ENCODE measurements around the gene DNAJC22. TPM values are rescaled to one million over a fixed set of nuclear protein-coding genes. Genes with fewer than 3 reads are reported as not detected.

Gene DNAJC22
- total and polyA plus RNA-seq, 9 of the 15 experiments (the other 6 are each of a cell fraction or from before 2014, with no cell fraction given), result 0.10 to 1.2 (median 0.47) TPM

DNA sequence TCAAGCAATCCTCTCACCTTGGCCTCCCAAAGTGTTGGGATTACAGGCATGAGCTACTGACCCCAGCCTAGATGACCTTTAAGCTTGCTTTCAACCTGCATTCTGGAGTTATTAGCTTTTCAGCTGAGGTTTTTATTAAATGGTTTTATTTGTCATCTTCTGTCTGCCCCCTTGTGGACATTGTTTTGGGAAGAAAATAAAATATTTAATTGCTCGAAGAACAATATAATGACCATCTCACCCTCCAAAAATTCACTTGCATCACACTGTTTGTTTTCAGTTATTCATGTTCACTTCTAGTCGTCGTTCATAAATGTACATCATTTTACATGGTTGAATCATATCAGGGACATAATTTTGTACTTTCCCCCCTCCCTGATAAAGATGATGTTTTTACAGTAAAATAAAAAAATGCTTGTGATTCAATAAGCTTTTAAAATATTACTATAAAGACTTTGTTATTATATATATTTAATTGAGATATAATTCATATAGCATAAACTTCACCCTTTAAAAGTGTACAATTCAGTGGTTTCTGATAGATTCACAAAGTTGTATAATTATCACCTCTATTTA is 10.5 kb downstream of the DNAJC22 start:
- H3K4me3 ChIP-seq, result no peak overlapping the region
- H3K4me2 ChIP-seq (ENCODE audit: insufficient read depth, low read length), result no peak overlapping the region
- no peaks in the 10 kb centered on the region for H3K79me2 ChIP-seq (ENCODE audit: control insufficient read depth, insufficient read depth, low read length)
- H3K9me3 ChIP-seq (replicated peaks; ENCODE audit: control insufficient read depth, insufficient read depth, low read depth, low read length), result no peaks in the 10 kb centered on the region
- H3K36me3 ChIP-seq (ENCODE audit: control insufficient read depth, insufficient read depth, low read length), result no peaks in the 10 kb centered on the region
- no TSS peak for BruUV-seq (replicated peaks)
- no peak overlapping the region for H3K27ac ChIP-seq (ENCODE audit: extremely low read depth, low read depth, low read length)
- 0% methylated on average over 3 of the region's 3 CpGs for WGBS (ENCODE audit: insufficient coverage, low coverage, missing lambda C conversion rate)
- ATAC-seq, result no peak
- ChIA-PET CTCF (ENCODE audit: low intra/inter-chr PET ratio) (interaction anchor here (1.2 to 8.6 kb wide), 7 partner anchors 9 to 361 kb away, joined by 3 to 185 read pairs (median 11); no protein-coding TSS in a partner anchor), POLR2A (interaction anchor here (0.9 kb wide), 2 partner anchors 10 to 166 kb away, joined by 3 read pairs; partner anchors contain the start of gene SPATS2)
- peak overlapping the region; percentile 37 for H2AFZ ChIP-seq (ENCODE audit: low read depth, low read length)
- no peaks in the 10 kb centered on the region for H3K4me1 ChIP-seq (replicated peaks in 1 of 2; ENCODE audit: control insufficient read depth in 2 of 2, insufficient read depth in 2 of 2, low read length in 2 of 2)
- in situ Hi-C loops (cut with MboI), result no loop called here
- DNase-seq (ENCODE audit: extremely low read depth in 1 of 4, low spot score in 3 of 4), result peak in 1 of 4 experiments; percentile 58
- no peaks in the 10 kb centered on the region for H3K27me3 ChIP-seq (ENCODE audit: control insufficient read depth in 2 of 2, insufficient read depth in 2 of 2, low read length in 2 of 2)
- no peaks in the 10 kb centered on the region for H3K9me1 ChIP-seq (ENCODE audit: control insufficient read depth, insufficient read depth, low read length)
- intact Hi-C loops (cut with micrococcal nuclease), result loop anchor here (1.0 to 10.0 kb wide), 2 partner anchors 69 to 348 kb away; partner anchors contain the start of gene FMNL3
- H3K9ac ChIP-seq (ENCODE audit: insufficient read depth in 1 of 2, low read depth in 2 of 2, low read length in 2 of 2), result no peak overlapping the region
- no peaks in the 10 kb centered on the region for H4K20me1 ChIP-seq (replicated peaks; ENCODE audit: control insufficient read depth, insufficient read depth, low read length)
- peak; percentile 15 for FAIRE-seq
- no peak for TF ChIP-seq RFX1 (IDR thresholded peaks at IDR 0.05)
- peak in 1 of 2 experiments; percentile 48; a peak in 3 of 4 replicates for TF ChIP-seq RAD21 (CRISPR knock-in tag; conservative IDR thresholded peaks at IDR 0.05 in 1 of 2, IDR thresholded peaks at IDR 0.05 in 1 of 2)
- TF ChIP-seq, protein P1, sequence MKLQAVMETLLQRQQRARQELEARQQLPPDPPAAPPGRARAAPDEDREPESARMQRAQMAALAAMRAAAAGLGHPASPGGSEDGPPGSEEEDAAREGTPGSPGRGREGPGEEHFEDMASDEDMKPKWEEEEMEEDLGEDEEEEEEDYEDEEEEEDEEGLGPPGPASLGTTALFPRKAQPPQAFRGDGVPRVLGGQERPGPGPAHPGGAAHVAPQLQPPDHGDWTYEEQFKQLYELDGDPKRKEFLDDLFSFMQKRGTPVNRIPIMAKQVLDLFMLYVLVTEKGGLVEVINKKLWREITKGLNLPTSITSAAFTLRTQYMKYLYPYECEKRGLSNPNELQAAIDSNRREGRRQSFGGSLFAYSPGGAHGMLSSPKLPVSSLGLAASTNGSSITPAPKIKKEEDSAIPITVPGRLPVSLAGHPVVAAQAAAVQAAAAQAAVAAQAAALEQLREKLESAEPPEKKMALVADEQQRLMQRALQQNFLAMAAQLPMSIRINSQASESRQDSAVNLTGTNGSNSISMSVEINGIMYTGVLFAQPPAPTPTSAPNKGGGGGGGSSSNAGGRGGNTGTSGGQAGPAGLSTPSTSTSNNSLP (IDR thresholded peaks at IDR 0.05; ENCODE audit: borderline replicate concordance, low read depth, low read length), result 0 out of 2 replicates have a peak, but pooled peaks have one; percentile 51
- TF ChIP-seq SIRT6 (IDR thresholded peaks at IDR 0.05; ENCODE audit: low read depth, low read length), result no peak
- TF ChIP-seq EHMT2 (IDR thresholded peaks at IDR 0.05), result no peak
- no peak for TF ChIP-seq ZMIZ1 (IDR thresholded peaks at IDR 0.05; ENCODE audit: low read depth in 2 of 2, low read length in 2 of 2)
- TF ChIP-seq KLF16 (IDR thresholded peaks at IDR 0.05), result no peak
- TF ChIP-seq, protein P2, sequence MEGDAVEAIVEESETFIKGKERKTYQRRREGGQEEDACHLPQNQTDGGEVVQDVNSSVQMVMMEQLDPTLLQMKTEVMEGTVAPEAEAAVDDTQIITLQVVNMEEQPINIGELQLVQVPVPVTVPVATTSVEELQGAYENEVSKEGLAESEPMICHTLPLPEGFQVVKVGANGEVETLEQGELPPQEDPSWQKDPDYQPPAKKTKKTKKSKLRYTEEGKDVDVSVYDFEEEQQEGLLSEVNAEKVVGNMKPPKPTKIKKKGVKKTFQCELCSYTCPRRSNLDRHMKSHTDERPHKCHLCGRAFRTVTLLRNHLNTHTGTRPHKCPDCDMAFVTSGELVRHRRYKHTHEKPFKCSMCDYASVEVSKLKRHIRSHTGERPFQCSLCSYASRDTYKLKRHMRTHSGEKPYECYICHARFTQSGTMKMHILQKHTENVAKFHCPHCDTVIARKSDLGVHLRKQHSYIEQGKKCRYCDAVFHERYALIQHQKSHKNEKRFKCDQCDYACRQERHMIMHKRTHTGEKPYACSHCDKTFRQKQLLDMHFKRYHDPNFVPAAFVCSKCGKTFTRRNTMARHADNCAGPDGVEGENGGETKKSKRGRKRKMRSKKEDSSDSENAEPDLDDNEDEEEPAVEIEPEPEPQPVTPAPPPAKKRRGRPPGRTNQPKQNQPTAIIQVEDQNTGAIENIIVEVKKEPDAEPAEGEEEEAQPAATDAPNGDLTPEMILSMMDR (IDR thresholded peaks at IDR 0.05 in 2 of 3, conservative IDR thresholded peaks at IDR 0.05 in 1 of 3; ENCODE audit: insufficient read depth in 2 of 3, low read depth in 1 of 3, low read length in 3 of 3), result peak; percentile 41 to 63 (median 42); a peak in 4 of 6 replicates
